ENCODE results near the gene HGS.
A peak's percentile ranks its signal among the peaks of the same experiment; 100 is the strongest.

Gene HGS

GRCh38 chr17:81697261-81698044 lies 13.6 kb downstream of the HGS start:
- Mint-ChIP-seq H3K27ac (no peak overlapping the region), H3K36me3 (ENCODE audit: low read depth) (peaks cover 100% of the 10 kb centered on the region), H3K9me3 (no peaks in the 10 kb centered on the region), H3K27me3 (no peaks in the 10 kb centered on the region), H3K4me1 (ENCODE audit: low read depth) (peaks cover 26% of the 10 kb centered on the region), H3K4me3 (no peak overlapping the region)
- intact Hi-C loops (cut with micrococcal nuclease), result no loop called here

GRCh38 chr17:81700353-81701287 lies 16.8 kb downstream of the HGS start:
- no peaks in the 10 kb centered on the region for H3K27me3 Mint-ChIP-seq
- no peaks in the 10 kb centered on the region for H3K9me3 Mint-ChIP-seq
- peaks cover 37% of the 10 kb centered on the region for H3K4me1 Mint-ChIP-seq (ENCODE audit: low read depth)
- H3K36me3 Mint-ChIP-seq (ENCODE audit: low read depth), result peaks cover 92% of the 10 kb centered on the region
- no peak overlapping the region for H3K27ac Mint-ChIP-seq
- H3K4me3 Mint-ChIP-seq, result no peak overlapping the region
- intact Hi-C loops (cut with micrococcal nuclease), result no loop called here

GRCh38 chr17:81701288-81702071 lies 17.7 kb downstream of the HGS start:
- Mint-ChIP-seq H3K27ac (peak overlapping the region; percentile 94), H3K4me3 (peak overlapping the region; percentile 14), H3K36me3 (ENCODE audit: low read depth) (peaks cover 92% of the 10 kb centered on the region), H3K27me3 (no peaks in the 10 kb centered on the region), H3K9me3 (no peaks in the 10 kb centered on the region), H3K4me1 (ENCODE audit: low read depth) (peaks cover 37% of the 10 kb centered on the region)
- intact Hi-C loops (cut with micrococcal nuclease), result loop anchor here (1.0 kb wide), 1 partner anchor 19 kb away; no protein-coding TSS in a partner anchor

GRCh38 chr17:81702934-81703746 lies 19.3 kb downstream of the HGS start, which contains the start of gene MRPL12:
Gene MRPL12, plus strand, starts transcription at chr17:81703367. Its CDS starts 135 bp downstream, at chr17:81703502.
- no peaks in the 10 kb centered on the region for H3K27me3 Mint-ChIP-seq
- intact Hi-C loops (cut with micrococcal nuclease), result loop anchor here (1.0 kb wide), 2 partner anchors 9 to 21 kb away; partner anchors contain the start of gene SLC25A10
- H3K27ac Mint-ChIP-seq, result peak within 1 kb of the TSS; percentile 94
- no peaks in the 10 kb centered on the region for H3K9me3 Mint-ChIP-seq
- peaks cover 37% of the 10 kb centered on the region for H3K4me1 Mint-ChIP-seq (ENCODE audit: low read depth)
- H3K36me3 Mint-ChIP-seq (ENCODE audit: low read depth), result peaks cover 92% of the 10 kb centered on the region
- peak within 1 kb of the TSS; percentile 98 for H3K4me3 Mint-ChIP-seq

- intact Hi-C loops (cut with micrococcal nuclease), result loop anchor here (1.0 kb wide), 1 partner anchor 8 kb away; the partner anchor contains the start of gene SLC25A10
- Mint-ChIP-seq H3K4me1 (ENCODE audit: low read depth) (peaks cover 37% of the 10 kb centered on the region), H3K36me3 (ENCODE audit: low read depth) (peaks cover 91% of the 10 kb centered on the region), H3K27me3 (no peaks in the 10 kb centered on the region), H3K9me3 (no peaks in the 10 kb centered on the region), H3K27ac (peak overlapping the region; percentile 94), H3K4me3 (peak overlapping the region; percentile 98)
Measured at GRCh38 chr17:81703747-81704654, 20.2 kb downstream of the HGS start.

GRCh38 chr17:81705518-81706231 lies 21.9 kb downstream of the HGS start:
- Mint-ChIP-seq H3K27ac (no peak overlapping the region), H3K27me3 (peaks cover under 1% of the 10 kb centered on the region), H3K36me3 (ENCODE audit: low read depth) (peaks cover 75% of the 10 kb centered on the region), H3K9me3 (no peaks in the 10 kb centered on the region), H3K4me3 (no peak overlapping the region), H3K4me1 (ENCODE audit: low read depth) (peaks cover 35% of the 10 kb centered on the region)
- intact Hi-C loops (cut with micrococcal nuclease), result no loop called here

GRCh38 chr17:81706232-81706611 lies 22.4 kb downstream of the HGS start:
- Mint-ChIP-seq H3K4me3 (no peak overlapping the region), H3K4me1 (ENCODE audit: low read depth) (peaks cover 35% of the 10 kb centered on the region), H3K27ac (no peak overlapping the region), H3K9me3 (no peaks in the 10 kb centered on the region), H3K36me3 (ENCODE audit: low read depth) (peaks cover 70% of the 10 kb centered on the region), H3K27me3 (peaks cover 3% of the 10 kb centered on the region)
- intact Hi-C loops (cut with micrococcal nuclease), result no loop called here

- Mint-ChIP-seq H3K36me3 (ENCODE audit: low read depth) (peaks cover 62% of the 10 kb centered on the region), H3K27me3 (peaks cover 3% of the 10 kb centered on the region), H3K4me3 (no peak overlapping the region), H3K27ac (no peak overlapping the region), H3K4me1 (ENCODE audit: low read depth) (peaks cover 32% of the 10 kb centered on the region), H3K9me3 (no peaks in the 10 kb centered on the region)
- intact Hi-C loops (cut with micrococcal nuclease), result no loop called here
Measured at GRCh38 chr17:81706757-81707624, 23.2 kb downstream of the HGS start.

- Mint-ChIP-seq H3K27me3 (peaks cover 3% of the 10 kb centered on the region), H3K36me3 (ENCODE audit: low read depth) (peaks cover 52% of the 10 kb centered on the region), H3K4me3 (no peak overlapping the region), H3K4me1 (ENCODE audit: low read depth) (peaks cover 29% of the 10 kb centered on the region), H3K27ac (no peak overlapping the region), H3K9me3 (no peaks in the 10 kb centered on the region)
- intact Hi-C loops (cut with micrococcal nuclease), result no loop called here
Measured at GRCh38 chr17:81707725-81708646, 24.2 kb downstream of the HGS start.

GRCh38 chr17:81708739-81709185 lies 25.0 kb downstream of the HGS start:
- H3K9me3 Mint-ChIP-seq, result no peaks in the 10 kb centered on the region
- peaks cover 37% of the 10 kb centered on the region for H3K4me1 Mint-ChIP-seq (ENCODE audit: low read depth)
- H3K27ac Mint-ChIP-seq, result no peak overlapping the region
- peaks cover 48% of the 10 kb centered on the region for H3K36me3 Mint-ChIP-seq (ENCODE audit: low read depth)
- H3K4me3 Mint-ChIP-seq, result no peak overlapping the region
- intact Hi-C loops (cut with micrococcal nuclease), result no loop called here
- H3K27me3 Mint-ChIP-seq, result peaks cover 3% of the 10 kb centered on the region

All from dendritic cell treated with granulocyte-macrophage colony-stimulating factor and Interleukin-4, amounts not matched to agents 40 ng/mL and 50 ng/mL, for 4 days (primary cell).